Measurements from ENCODE around the gene SBK2.
"Not testable (repeated sequence)": the region's sequence is repeated elsewhere in the genome, so short reads cannot be mapped to it uniquely, and the experiment has no call there.

DNA sequence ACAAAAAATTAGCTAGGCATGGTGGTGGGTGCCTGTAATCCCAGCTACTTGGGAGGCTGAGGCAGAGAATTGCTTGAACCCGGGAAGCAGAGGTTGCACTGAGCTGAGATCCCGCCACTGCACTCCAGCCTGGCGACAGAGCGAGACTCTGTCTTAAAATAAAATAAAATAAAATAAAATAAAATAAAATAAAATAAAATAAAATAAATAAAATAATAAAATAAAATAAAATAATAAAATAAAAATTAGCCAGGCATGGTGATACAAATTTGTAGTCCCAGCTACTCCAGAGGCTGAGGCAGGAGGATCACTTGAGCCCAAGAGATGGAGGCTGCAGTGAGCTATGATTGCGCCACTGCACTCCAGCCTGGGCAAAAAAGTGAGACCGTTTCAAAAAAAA, 37.0 kb upstream of the SBK2 start:
- TF ChIP-seq, protein P1, sequence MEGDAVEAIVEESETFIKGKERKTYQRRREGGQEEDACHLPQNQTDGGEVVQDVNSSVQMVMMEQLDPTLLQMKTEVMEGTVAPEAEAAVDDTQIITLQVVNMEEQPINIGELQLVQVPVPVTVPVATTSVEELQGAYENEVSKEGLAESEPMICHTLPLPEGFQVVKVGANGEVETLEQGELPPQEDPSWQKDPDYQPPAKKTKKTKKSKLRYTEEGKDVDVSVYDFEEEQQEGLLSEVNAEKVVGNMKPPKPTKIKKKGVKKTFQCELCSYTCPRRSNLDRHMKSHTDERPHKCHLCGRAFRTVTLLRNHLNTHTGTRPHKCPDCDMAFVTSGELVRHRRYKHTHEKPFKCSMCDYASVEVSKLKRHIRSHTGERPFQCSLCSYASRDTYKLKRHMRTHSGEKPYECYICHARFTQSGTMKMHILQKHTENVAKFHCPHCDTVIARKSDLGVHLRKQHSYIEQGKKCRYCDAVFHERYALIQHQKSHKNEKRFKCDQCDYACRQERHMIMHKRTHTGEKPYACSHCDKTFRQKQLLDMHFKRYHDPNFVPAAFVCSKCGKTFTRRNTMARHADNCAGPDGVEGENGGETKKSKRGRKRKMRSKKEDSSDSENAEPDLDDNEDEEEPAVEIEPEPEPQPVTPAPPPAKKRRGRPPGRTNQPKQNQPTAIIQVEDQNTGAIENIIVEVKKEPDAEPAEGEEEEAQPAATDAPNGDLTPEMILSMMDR (conservative IDR thresholded peaks at IDR 0.05; ENCODE audit: low read length) = not testable (repeated sequence)
- TF ChIP-seq EZH2phosphoT487 (IDR thresholded peaks at IDR 0.05; ENCODE audit: borderline replicate concordance, low read depth, low read length) = not testable (repeated sequence)

Measured in OCI-LY7 (cell line).